ENCODE data around the gene ANKRD55. TPM values are rescaled to one million over a fixed set of nuclear protein-coding genes. Genes with fewer than 3 reads are reported as not detected.

ANKRD55 gene
- total and polyA plus RNA-seq, 2 of the 8 experiments (the other 6 are each of a cell fraction or from before 2014, with no cell fraction given): not detected

- H3K9ac ChIP-seq (replicated peaks in 1 of 4; ENCODE audit: extremely low read depth in 1 of 4, low read depth in 3 of 4, low read length in 3 of 4): no peak overlapping the region
- no peak overlapping the region for H2BK12ac ChIP-seq (ENCODE audit: low read depth, low read length)
- H3K4ac ChIP-seq (replicated peaks; ENCODE audit: insufficient read length, low read depth, low read length): no peak overlapping the region
- H4K5ac ChIP-seq (ENCODE audit: insufficient read length, low read depth, low read length): no peak overlapping the region
- no peak overlapping the region for H2AK5ac ChIP-seq (ENCODE audit: low read depth, low read length)
- no peak overlapping the region for H3K56ac ChIP-seq (replicated peaks; ENCODE audit: insufficient read length, low read depth, low read length)
- H2BK15ac ChIP-seq (ENCODE audit: low read length): no peak overlapping the region
- no peaks in the 10 kb centered on the region; a peak in 1 of 8 replicates for H3K36me3 ChIP-seq (ENCODE audit: control insufficient read depth in 2 of 4, insufficient read depth in 4 of 4, low read length in 3 of 4)
- no peak for FAIRE-seq
- CTCF ChIA-PET (ENCODE audit: partially characterized antibody): no interaction called here
- no peak overlapping the region for H4K8ac ChIP-seq (ENCODE audit: extremely low read depth, insufficient read depth, low read length)
- no peaks in the 10 kb centered on the region for H3K79me1 ChIP-seq (ENCODE audit: low read depth, low read length)
- 74% methylated on average over 4 of the region's 4 CpGs; no CpG with 5 or more reads in 1 of the 2 experiments for WGBS, 2 experiments (ENCODE audit: extremely low coverage in 1 of 2, insufficient coverage in 1 of 2, insufficient read length in 1 of 2, insufficient replicate concordance in 2 of 2, low coverage in 1 of 2, low lambda C conversion rate in 2 of 2, missing lambda C conversion rate in 1 of 2)
- POLR2A ChIA-PET (ENCODE audit: partially characterized antibody): no interaction called here
- no peaks in the 10 kb centered on the region for H3K27me3 ChIP-seq (replicated peaks in 1 of 4; ENCODE audit: control insufficient read depth in 3 of 4, extremely low read depth in 1 of 4, insufficient read depth in 3 of 4, low read length in 3 of 4)
- no peak overlapping the region for H2BK5ac ChIP-seq (ENCODE audit: low read depth, low read length)
- no peak overlapping the region for H3K14ac ChIP-seq (ENCODE audit: insufficient read length)
- H2BK20ac ChIP-seq (ENCODE audit: low read length): no peak overlapping the region
- H4K20me1 ChIP-seq (replicated peaks in 1 of 2; ENCODE audit: control insufficient read depth in 1 of 2, insufficient read depth in 2 of 2, low read length in 2 of 2): no peaks in the 10 kb centered on the region
- DNase-seq (ENCODE audit: low read depth in 1 of 2, low spot score in 2 of 2): no peak
- no peak overlapping the region for H3K18ac ChIP-seq (ENCODE audit: extremely low read depth, low read length)
- no peaks in the 10 kb centered on the region for H3K4me1 ChIP-seq (replicated peaks in 1 of 4; ENCODE audit: control insufficient read depth in 3 of 4, insufficient read depth in 4 of 4, low read length in 3 of 4)
- no peak overlapping the region for H3K4me3 ChIP-seq (ENCODE audit: extremely low read depth in 1 of 4, insufficient read depth in 2 of 4, low read depth in 3 of 4, low read length in 4 of 4)
- no peak overlapping the region for H3K23ac ChIP-seq (ENCODE audit: insufficient read length)
- peaks cover 0 to 6% of the 10 kb centered on the region in 2 experiments; a peak in 1 of 4 replicates for H3K9me3 ChIP-seq (ENCODE audit: insufficient read depth in 2 of 2, low read depth in 1 of 2, low read length in 1 of 2)
- H3K27ac ChIP-seq (ENCODE audit: low read depth, low read length): no peak overlapping the region
- H3K23me2 ChIP-seq (ENCODE audit: low read depth, low read length): no peaks in the 10 kb centered on the region
- no peaks in the 10 kb centered on the region for H3K79me2 ChIP-seq (ENCODE audit: control insufficient read depth in 1 of 2, insufficient read depth in 2 of 2, low read length in 2 of 2)
- no peak overlapping the region for H2BK120ac ChIP-seq (replicated peaks; ENCODE audit: low read depth, low read length)
- H4K91ac ChIP-seq (replicated peaks; ENCODE audit: insufficient read length, low read length): no peak overlapping the region
- H2AFZ ChIP-seq (ENCODE audit: low read length): no peak overlapping the region
- no peak overlapping the region for H3K4me2 ChIP-seq (ENCODE audit: insufficient read depth in 1 of 2, low read depth in 2 of 2, low read length in 2 of 2)
- TF ChIP-seq TCF12 (IDR thresholded peaks at IDR 0.05; ENCODE audit: low read depth, low read length) (no peak), TAF7 (optimal IDR thresholded peaks at IDR 0.05; ENCODE audit: borderline replicate concordance, low read depth, low read length) (no peak), SIX5 (IDR thresholded peaks at IDR 0.05; ENCODE audit: low read depth, low read length) (no peak), RAD21 (IDR thresholded peaks at IDR 0.05 in 1 of 2, conservative IDR thresholded peaks at IDR 0.05 in 1 of 2; ENCODE audit: low read depth in 2 of 2, low read length in 2 of 2) (no peak), NRF1 (IDR thresholded peaks at IDR 0.05; ENCODE audit: low read depth, low read length) (no peak), POU5F1 (IDR thresholded peaks at IDR 0.05; ENCODE audit: low read depth, low read length) (no peak), EP300 (IDR thresholded peaks at IDR 0.05; ENCODE audit: borderline replicate concordance in 1 of 2, low read depth in 2 of 2, low read length in 2 of 2) (no peak), BACH1 (IDR thresholded peaks at IDR 0.05; ENCODE audit: low read length) (no peak), TEAD4 (IDR thresholded peaks at IDR 0.05; ENCODE audit: low read depth, low read length) (no peak), CBX5 (IDR thresholded peaks at IDR 0.05; ENCODE audit: low read depth, low read length) (no peak), CEBPB (IDR thresholded peaks at IDR 0.05; ENCODE audit: low read depth, low read length) (no peak)
- TF ChIP-seq, protein P1, sequence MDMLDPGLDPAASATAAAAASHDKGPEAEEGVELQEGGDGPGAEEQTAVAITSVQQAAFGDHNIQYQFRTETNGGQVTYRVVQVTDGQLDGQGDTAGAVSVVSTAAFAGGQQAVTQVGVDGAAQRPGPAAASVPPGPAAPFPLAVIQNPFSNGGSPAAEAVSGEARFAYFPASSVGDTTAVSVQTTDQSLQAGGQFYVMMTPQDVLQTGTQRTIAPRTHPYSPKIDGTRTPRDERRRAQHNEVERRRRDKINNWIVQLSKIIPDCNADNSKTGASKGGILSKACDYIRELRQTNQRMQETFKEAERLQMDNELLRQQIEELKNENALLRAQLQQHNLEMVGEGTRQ (IDR thresholded peaks at IDR 0.05; ENCODE audit: low read length): no peak
Observed at GRCh38 chr5:56212130-56212879, 20.8 kb downstream of the ANKRD55 start.
